GM23338 (cell line): ENCODE results near the gene GPR35. TPM values are rescaled to one million over a fixed set of nuclear protein-coding genes. Genes with fewer than 3 reads are reported as not detected.

Experiments used
- ATAC-seq: fragments of 200-7000 bp; cut with Tn5 transposase; 3 replicates; pipeline ENCODE4 v1.9.1; 2020
- DNase-seq: peaks from one replicate; pipeline ENCODE4 v3.0.0-alpha.2; 2015; ENCODE audit warnings: low spot score
- H2AFZ ChIP-seq: fragments of 200-600 bp; sonication (generic); 2 replicates; pipeline ENCODE4 v1.8.0; 2016; ENCODE audit warnings: antibody characterized with exemption, mild to moderate bottlenecking, moderate library complexity
- H3F3A ChIP-seq: fragments of 200-600 bp; sonication (generic); replicated peaks from 2 replicates; pipeline ENCODE4 v1.8.0; 2017; ENCODE audit warnings: antibody characterized with exemption, mixed run types, low read depth
- H3K27ac ChIP-seq: fragments of 200-600 bp; sonication (generic); 2 replicates; pipeline ENCODE4 v1.6.1; 2016; ENCODE audit warnings: low read depth
- H3K27me3 ChIP-seq: fragments of 200-600 bp; sonication (generic); 2 replicates; pipeline ENCODE4 v1.8.0; 2016; ENCODE audit warnings: mild to moderate bottlenecking, mixed run types, moderate library complexity; ENCODE audit not compliant: insufficient read depth
- H3K36me3 ChIP-seq: fragments of 200-600 bp; sonication (generic); 2 replicates; pipeline ENCODE4 v1.8.0; 2016; ENCODE audit warnings: mild to moderate bottlenecking; ENCODE audit not compliant: insufficient read depth
- H3K4me1 ChIP-seq: fragments of 200-600 bp; sonication (generic); 2 replicates; pipeline ENCODE4 v1.8.0; 2016; ENCODE audit warnings: mild to moderate bottlenecking, moderate library complexity; ENCODE audit not compliant: insufficient read depth
- H3K4me2 ChIP-seq: fragments of 200-600 bp; sonication (generic); 2 replicates; pipeline ENCODE4 v1.7.1; 2017; ENCODE audit warnings: mixed run types
- H3K4me3 ChIP-seq: fragments of 200-600 bp; sonication (generic); 2 replicates; pipeline ENCODE4 v1.6.1; 2016; ENCODE audit warnings: mixed run types
- H3K79me2 ChIP-seq: fragments of 200-600 bp; sonication (generic); replicated peaks from 2 replicates; pipeline ENCODE4 v1.8.0; 2017; ENCODE audit warnings: mild to moderate bottlenecking; ENCODE audit not compliant: insufficient read depth
- H3K9me2 ChIP-seq: fragments of 200-600 bp; sonication (generic); 2 replicates; pipeline ENCODE4 v1.8.0; 2017; ENCODE audit not compliant: insufficient read depth
- H4K20me1 ChIP-seq: fragments of 200-600 bp; sonication (generic); replicated peaks from 2 replicates; pipeline ENCODE4 v1.8.0; 2017; ENCODE audit warnings: mild to moderate bottlenecking; ENCODE audit not compliant: insufficient read depth
- H3K27ac Mint-ChIP-seq: 2 replicates; pipeline ENCODE4 v1.8.0; 2020; ENCODE audit warnings: inconsistent platforms, mild to moderate bottlenecking, moderate library complexity, mixed read lengths
- H3K27me3 Mint-ChIP-seq: 3 replicates; pipeline ENCODE4 v1.8.0; 2022; ENCODE audit warnings: low read depth, mild to moderate bottlenecking, moderate library complexity, mixed read lengths, inconsistent platforms; ENCODE audit not compliant: insufficient read depth, poor library complexity
- H3K36me3 Mint-ChIP-seq: 3 replicates; pipeline ENCODE4 v1.8.0; 2021; ENCODE audit warnings: low read depth, mild to moderate bottlenecking, inconsistent platforms, moderate library complexity, mixed read lengths
- H3K4me1 Mint-ChIP-seq: 3 replicates; pipeline ENCODE4 v1.8.0; 2020; ENCODE audit warnings: mild to moderate bottlenecking, inconsistent platforms, mixed read lengths
- H3K4me3 Mint-ChIP-seq: 3 replicates; pipeline ENCODE4 v1.8.0; 2021; ENCODE audit warnings: moderate library complexity, mild to moderate bottlenecking, inconsistent platforms, mixed read lengths
- H3K9me3 Mint-ChIP-seq: 3 replicates; pipeline ENCODE4 v1.8.0; 2020; ENCODE audit warnings: moderate library complexity, mild to moderate bottlenecking, inconsistent platforms, mixed read lengths
- ETS1 ChIP-seq: IDR thresholded peaks from 2 replicates; pipeline ENCODE4 v1.6.1; 2016; ENCODE audit warnings: antibody characterized with exemption
- EZH2 ChIP-seq: fragments of 200-600 bp; sonication (generic); IDR thresholded peaks from one replicate; pipeline ENCODE4 v1.8.0; 2017; ENCODE audit warnings: antibody characterized with exemption, mild to moderate bottlenecking, low read depth; ENCODE audit not compliant: unreplicated experiment
- JUNB ChIP-seq: IDR thresholded peaks from one replicate; pipeline ENCODE4 v1.6.1; 2016; ENCODE audit warnings: antibody characterized with exemption; ENCODE audit not compliant: unreplicated experiment
- POLR2AphosphoS5 ChIP-seq: IDR thresholded peaks from 2 replicates; pipeline ENCODE4 v1.6.1; 2016; ENCODE audit warnings: antibody characterized with exemption, low read depth
- REST ChIP-seq: IDR thresholded peaks from one replicate; pipeline ENCODE4 v1.6.1; 2018; ENCODE audit warnings: antibody characterized with exemption; ENCODE audit not compliant: unreplicated experiment
- STAT1 ChIP-seq: IDR thresholded peaks from one replicate; pipeline ENCODE4 v1.6.1; 2016; ENCODE audit warnings: antibody characterized with exemption; ENCODE audit not compliant: unreplicated experiment
- ZNF114 ChIP-seq: fragments of 250-450 bp; sonication (Bioruptor Pico); IDR thresholded peaks from 2 replicates; pipeline ENCODE4 v1.5.0; 2020; ENCODE audit warnings: mild to moderate bottlenecking, moderate library complexity
- ZNF331 ChIP-seq: fragments of 250-450 bp; sonication (Bioruptor Pico); IDR thresholded peaks from 2 replicates; pipeline ENCODE4 v1.5.0; 2020; ENCODE audit warnings: low read depth, mild to moderate bottlenecking, moderate library complexity
- polyA plus RNA-seq: library from polyadenylated mRNA; unstranded; fragments of >200 nt; fragmentation: Nextera tagmentation; extraction: Ambion mirVana; gene quantifications from 2 replicates; pipeline ENCODE4 v1.2.1, GENCODE V29; 2016
- total RNA-seq: library from RNA; depleted of rRNA; stranded (reverse); fragments of >200 nt; shearing (Covaris generic); gene quantifications from 2 replicates; pipeline ENCODE4 v1.2.3, GENCODE V29; 2014

Gene GPR35
- total and polyA plus RNA-seq, 2 experiments from 2014 or later: not detected

- TF ChIP-seq REST (no peak), ETS1 (no peak), EZH2 (no peak), ZNF331 (CRISPR knock-in tag) (no peak), JUNB (no peak)
These were observed 3.7 kb downstream of the GPR35 start (continued) for GRCh38 chr2:240628808-240629618.

GRCh38 chr2:240629619-240629967 lies 4.3 kb downstream of the GPR35 start:
- Histone ChIP-seq H3K9me2 (no peaks in the 10 kb centered on the region), H3K79me2 (no peaks in the 10 kb centered on the region), H3K4me1 (no peaks in the 10 kb centered on the region), H3K4me2 (no peak overlapping the region), H3K27ac (no peak overlapping the region), H2AFZ (no peak overlapping the region), H3K4me3 (no peak overlapping the region), H3K27me3 (no peaks in the 10 kb centered on the region), H4K20me1 (no peaks in the 10 kb centered on the region), H3F3A (no peaks in the 10 kb centered on the region), H3K36me3 (no peaks in the 10 kb centered on the region)
- DNase-seq (no peak), ATAC-seq (no peak)
- H3K9me3 Mint-ChIP-seq: peaks cover 29% of the 10 kb centered on the region
- no peak overlapping the region for H3K27ac Mint-ChIP-seq
- TF ChIP-seq ETS1 (no peak), JUNB (no peak), POLR2AphosphoS5 (no peak), ZNF114 (CRISPR knock-in tag) (no peak), STAT1 (no peak), REST (no peak)
- peaks cover 8% of the 10 kb centered on the region; the same call in 2 of the 3 replicates for H3K36me3 Mint-ChIP-seq
- no peak overlapping the region for H3K4me3 Mint-ChIP-seq
- H3K27me3 Mint-ChIP-seq: peaks cover 8% of the 10 kb centered on the region
- peaks cover 4% of the 10 kb centered on the region; the same call in 1 of the 3 replicates for H3K4me1 Mint-ChIP-seq
